Measurements from ENCODE around the gene KLHDC1.

Gene KLHDC1

DNA sequence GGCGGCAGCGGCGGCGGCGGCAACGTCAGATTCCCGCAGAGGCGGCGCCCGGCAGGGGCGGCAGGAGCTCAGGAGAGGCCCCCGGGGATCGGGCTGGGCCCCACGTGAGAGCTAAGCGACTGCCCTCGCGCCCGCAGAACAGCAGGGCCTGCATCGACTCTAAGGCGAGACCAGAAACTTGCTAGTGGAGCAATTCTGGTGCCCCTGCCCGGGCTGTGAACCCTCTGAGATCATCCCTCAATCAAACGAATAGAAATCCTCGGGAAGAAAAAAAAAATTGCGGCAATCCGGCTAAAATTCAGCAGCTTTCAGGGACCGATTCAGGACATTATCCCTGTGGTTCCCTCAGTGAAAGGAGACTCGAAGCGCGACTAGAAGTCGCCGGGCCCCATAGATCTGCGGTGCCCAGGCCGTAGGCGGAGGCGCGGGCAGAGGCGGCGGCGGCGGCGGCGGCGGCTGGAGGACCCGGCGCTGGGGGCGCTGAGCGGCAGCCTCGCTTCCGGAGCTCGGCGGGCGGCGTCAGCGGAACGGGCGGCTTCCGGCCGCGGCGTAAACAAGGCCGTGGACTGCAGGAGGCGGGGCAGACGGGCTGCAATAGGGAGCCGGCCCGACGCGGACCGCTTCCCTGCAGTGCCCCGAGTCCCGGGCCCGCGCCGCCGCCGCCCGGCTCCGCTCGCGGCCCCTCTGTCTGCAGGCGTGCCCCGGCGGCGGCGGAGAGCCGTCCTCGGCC lies 74.8 kb downstream of the KLHDC1 start, which contains the start of gene KLHDC2:
Gene KLHDC2 (plus strand): TSS at position 583 of the 730 bp plus-strand sequence. CDS start 316 bp downstream, outside the sequence.
- peak within 1 kb of the TSS; percentile 96 for H3K27ac ChIP-seq (ENCODE audit: low read length, poor library complexity, severe bottlenecking)
- H3K4me1 ChIP-seq (ENCODE audit: control insufficient read depth, insufficient read depth, low read depth, low read length): peaks cover 17% of the 10 kb centered on the region
- no peak within 1 kb of the TSS for H2AK5ac ChIP-seq (ENCODE audit: low read length, severe bottlenecking)
- peak within 1 kb of the TSS; percentile 85 to 88 for H3K4ac ChIP-seq (ENCODE audit: low read depth in 1 of 2, low read length in 2 of 2)
- H2BK5ac ChIP-seq (ENCODE audit: low read depth, low read length, poor library complexity, severe bottlenecking): peak within 1 kb of the TSS; percentile 99
- H3K9me3 ChIP-seq (ENCODE audit: control insufficient read depth, low read length): no peaks in the 10 kb centered on the region
- H3K18ac ChIP-seq (ENCODE audit: low read depth in 1 of 2, low read length in 2 of 2): peak within 1 kb of the TSS; percentile 38 to 94
- peak within 1 kb of the TSS in 1 of 2 experiments; percentile 92 for H3K23ac ChIP-seq (ENCODE audit: low read length in 2 of 2)
- WGBS: under 1% methylated on average over 64 of the region's 86 CpGs
- peak within 1 kb of the TSS; percentile 100 for H3K9ac ChIP-seq (ENCODE audit: low read length)
- peak within 1 kb of the TSS in 1 of 2 experiments; percentile 87 for H2BK12ac ChIP-seq (ENCODE audit: low read length in 2 of 2)
- H2BK120ac ChIP-seq (ENCODE audit: low read depth, low read length): peak within 1 kb of the TSS; percentile 83
- DNase-seq: peak; percentile 90
- H4K91ac ChIP-seq (ENCODE audit: low read length): peak within 1 kb of the TSS; percentile 94
- peaks cover 0 to 14% of the 10 kb centered on the region in 2 experiments for H3K36me3 ChIP-seq (ENCODE audit: control insufficient read depth in 1 of 2, insufficient read depth in 2 of 2, low read depth in 1 of 2, low read length in 2 of 2)
- H3K14ac ChIP-seq (ENCODE audit: low read length in 2 of 2): peak within 1 kb of the TSS in 1 of 2 experiments; percentile 99
- peak within 1 kb of the TSS; percentile 70 for H2BK15ac ChIP-seq (ENCODE audit: low read depth, poor library complexity, severe bottlenecking)
- peak within 1 kb of the TSS; percentile 92 for H3K4me2 ChIP-seq (ENCODE audit: low read length, poor library complexity, severe bottlenecking)
- H3K27me3 ChIP-seq (ENCODE audit: control insufficient read depth in 1 of 2, insufficient read depth in 1 of 2, low read length in 2 of 2): no peaks in the 10 kb centered on the region
- peak within 1 kb of the TSS; percentile 96 for H4K8ac ChIP-seq (ENCODE audit: low read length)
- peak within 1 kb of the TSS; percentile 88 to 99 for H3K4me3 ChIP-seq (ENCODE audit: insufficient read depth in 1 of 2, low read depth in 1 of 2, low read length in 2 of 2)
- H3K79me1 ChIP-seq (replicated peaks; ENCODE audit: low read length, poor library complexity, severe bottlenecking): peaks cover 11% of the 10 kb centered on the region
- peak within 1 kb of the TSS; percentile 68 for H2AFZ ChIP-seq (ENCODE audit: low read depth, low read length)

DNA sequence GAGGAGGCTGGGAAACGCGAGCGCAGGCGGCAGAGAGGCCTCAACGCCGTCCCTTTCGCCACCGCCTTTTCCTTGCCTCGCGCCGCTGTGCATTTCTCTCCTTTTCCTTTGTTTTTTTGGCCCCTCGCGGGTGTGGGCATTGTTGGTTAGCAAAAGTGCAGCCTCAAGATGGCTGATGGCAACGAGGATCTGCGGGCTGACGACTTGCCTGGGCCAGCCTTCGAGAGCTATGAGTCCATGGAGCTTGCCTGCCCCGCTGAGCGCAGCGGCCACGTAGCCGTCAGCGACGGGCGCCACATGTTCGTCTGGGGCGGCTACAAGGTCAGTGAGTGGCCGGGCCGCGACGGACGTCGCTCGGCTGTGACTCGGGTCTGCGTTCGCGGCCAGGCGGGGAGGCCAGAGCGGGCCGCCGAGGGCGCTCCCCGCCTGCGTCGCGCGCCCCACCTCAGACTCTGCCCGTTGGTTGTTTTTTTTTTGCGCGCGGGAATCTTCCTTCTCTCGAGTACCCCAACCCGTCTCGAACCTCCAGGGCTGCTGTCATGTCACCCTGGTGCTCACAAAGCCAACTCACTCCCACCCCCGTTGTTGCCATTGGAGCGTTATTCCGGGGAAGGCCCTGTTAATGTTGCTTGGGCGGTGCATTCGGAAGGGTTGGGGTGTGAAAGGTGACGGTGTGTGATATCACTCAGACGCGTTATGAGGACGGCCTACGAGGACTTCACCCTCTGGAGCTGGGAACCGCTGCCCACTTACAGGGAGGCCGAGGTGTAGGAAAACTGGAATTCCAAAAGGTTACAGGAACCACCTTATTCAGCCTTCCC lies 75.6 kb downstream of the KLHDC1 start:
- peak overlapping the region; percentile 96 for H4K8ac ChIP-seq (ENCODE audit: low read length)
- H3K9me3 ChIP-seq (ENCODE audit: control insufficient read depth, low read length): no peaks in the 10 kb centered on the region
- peak overlapping the region in 1 of 2 experiments; percentile 87 for H2BK12ac ChIP-seq (ENCODE audit: low read length in 2 of 2)
- peaks cover 0 to 16% of the 10 kb centered on the region in 2 experiments for H3K36me3 ChIP-seq (ENCODE audit: control insufficient read depth in 1 of 2, insufficient read depth in 2 of 2, low read depth in 1 of 2, low read length in 2 of 2)
- peak overlapping the region; percentile 88 to 99 for H3K4me3 ChIP-seq (ENCODE audit: insufficient read depth in 1 of 2, low read depth in 1 of 2, low read length in 2 of 2)
- H2AK5ac ChIP-seq (ENCODE audit: low read length, severe bottlenecking): no peak overlapping the region
- peak overlapping the region; percentile 39 for H2BK5ac ChIP-seq (ENCODE audit: low read depth, low read length, poor library complexity, severe bottlenecking)
- H3K4me2 ChIP-seq (ENCODE audit: low read length, poor library complexity, severe bottlenecking): peak overlapping the region; percentile 58
- H3K14ac ChIP-seq (ENCODE audit: low read length in 2 of 2): peak overlapping the region in 1 of 2 experiments; percentile 99
- H3K18ac ChIP-seq (ENCODE audit: low read depth in 1 of 2, low read length in 2 of 2): peak overlapping the region; percentile 38 to 94
- peak overlapping the region; percentile 100 for H3K9ac ChIP-seq (ENCODE audit: low read length)
- peak overlapping the region; percentile 83 for H2BK120ac ChIP-seq (ENCODE audit: low read depth, low read length)
- WGBS: under 1% methylated on average over 53 of the region's 67 CpGs
- peaks cover 11% of the 10 kb centered on the region for H3K79me1 ChIP-seq (replicated peaks; ENCODE audit: low read length, poor library complexity, severe bottlenecking)
- peak overlapping the region; percentile 85 to 88 for H3K4ac ChIP-seq (ENCODE audit: low read depth in 1 of 2, low read length in 2 of 2)
- peak overlapping the region; percentile 70 for H2BK15ac ChIP-seq (ENCODE audit: low read depth, poor library complexity, severe bottlenecking)
- H3K27ac ChIP-seq (ENCODE audit: low read length, poor library complexity, severe bottlenecking): peak overlapping the region; percentile 63
- H3K4me1 ChIP-seq (ENCODE audit: control insufficient read depth, insufficient read depth, low read depth, low read length): peaks cover 17% of the 10 kb centered on the region
- peak overlapping the region; percentile 68 for H2AFZ ChIP-seq (ENCODE audit: low read depth, low read length)
- H3K23ac ChIP-seq (ENCODE audit: low read length in 2 of 2): peak overlapping the region in 1 of 2 experiments; percentile 92
- H4K91ac ChIP-seq (ENCODE audit: low read length): peak overlapping the region; percentile 94
- no peaks in the 10 kb centered on the region for H3K27me3 ChIP-seq (ENCODE audit: control insufficient read depth in 1 of 2, insufficient read depth in 1 of 2, low read length in 2 of 2)
- peak; percentile 72 for DNase-seq

DNA sequence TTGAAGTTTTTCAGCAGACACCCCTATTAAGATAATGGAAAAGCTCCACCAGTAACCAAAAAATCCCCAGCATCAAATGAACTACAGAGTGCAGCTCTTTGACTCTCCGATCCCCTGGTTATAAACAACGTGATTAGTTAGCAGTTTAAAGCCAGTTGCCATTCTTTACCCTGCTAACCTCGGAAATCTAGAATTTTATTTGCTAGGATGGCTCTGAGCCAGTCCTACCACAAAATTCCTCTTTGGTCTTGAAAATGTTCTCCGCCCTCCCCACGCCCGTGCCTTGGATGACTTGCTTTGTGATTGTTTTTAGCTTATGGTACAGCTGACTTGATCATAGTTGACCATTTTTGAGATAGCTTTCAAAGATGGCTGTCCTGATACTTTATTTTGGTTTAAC lies 76.3 kb downstream of the KLHDC1 start:
- Histone ChIP-seq H3K27ac (ENCODE audit: low read length, poor library complexity, severe bottlenecking) (no peak overlapping the region), H4K91ac (ENCODE audit: low read length) (no peak overlapping the region), H3K79me1 (replicated peaks; ENCODE audit: low read length, poor library complexity, severe bottlenecking) (peaks cover 11% of the 10 kb centered on the region), H3K14ac (ENCODE audit: low read length in 2 of 2) (no peak overlapping the region), H3K9me3 (ENCODE audit: control insufficient read depth, low read length) (no peaks in the 10 kb centered on the region), H3K36me3 (ENCODE audit: control insufficient read depth in 1 of 2, insufficient read depth in 2 of 2, low read depth in 1 of 2, low read length in 2 of 2) (peaks cover 0 to 20% of the 10 kb centered on the region in 2 experiments), H2BK5ac (ENCODE audit: low read depth, low read length, poor library complexity, severe bottlenecking) (no peak overlapping the region), H2AFZ (ENCODE audit: low read depth, low read length) (no peak overlapping the region), H3K4me3 (ENCODE audit: insufficient read depth in 1 of 2, low read depth in 1 of 2, low read length in 2 of 2) (peak overlapping the region in 1 of 2 experiments; percentile 99), H2BK12ac (ENCODE audit: low read length in 2 of 2) (no peak overlapping the region), H2BK120ac (ENCODE audit: low read depth, low read length) (no peak overlapping the region), H3K27me3 (ENCODE audit: control insufficient read depth in 1 of 2, insufficient read depth in 1 of 2, low read length in 2 of 2) (no peaks in the 10 kb centered on the region), H3K23ac (ENCODE audit: low read length in 2 of 2) (no peak overlapping the region), H3K18ac (ENCODE audit: low read depth in 1 of 2, low read length in 2 of 2) (no peak overlapping the region), H3K4me1 (ENCODE audit: control insufficient read depth, insufficient read depth, low read depth, low read length) (peaks cover 17% of the 10 kb centered on the region), H2AK5ac (ENCODE audit: low read length, severe bottlenecking) (no peak overlapping the region), H3K4me2 (ENCODE audit: low read length, poor library complexity, severe bottlenecking) (peak overlapping the region; percentile 58), H4K8ac (ENCODE audit: low read length) (no peak overlapping the region), H3K9ac (ENCODE audit: low read length) (peak overlapping the region; percentile 100), H2BK15ac (ENCODE audit: low read depth, poor library complexity, severe bottlenecking) (no peak overlapping the region), H3K4ac (ENCODE audit: low read depth in 1 of 2, low read length in 2 of 2) (no peak overlapping the region)
- DNase-seq: no peak
- 49% methylated on average over 6 of the region's 6 CpGs for WGBS

Data from mesenchymal stem cell (in vitro differentiated cells and primary cell).